Measurements from ENCODE around the gene ETS1. TPM values are rescaled to one million over a fixed set of nuclear protein-coding genes. Genes with fewer than 3 reads are reported as not detected.

Gene ETS1
- total and polyA plus RNA-seq, 11 donors: 18.4 to 101 (median 45.3) TPM

- intact Hi-C loops (cut with DNase I): no loop called here
- 84 to 87% (median 85%) methylated on average over 4 of the region's 4 CpGs for WGBS, 4 donors
These were observed 10.7 kb upstream of the ETS1 start for GRCh38 chr11:128598096-128598495.

GRCh38 chr11:128597209-128597608, 9.9 kb upstream of the ETS1 start:
- Histone ChIP-seq H3K36me3 (no peaks in the 10 kb centered on the region), H3K4me3 (no peak overlapping the region), H3K4me1 (peaks cover 0 to 4% (median 0%) of the 10 kb centered on the region in 12 donors), H3K9me3 (no peaks in the 10 kb centered on the region), H3K27ac (no peak overlapping the region), H3K27me3 (no peaks in the 10 kb centered on the region)
- 96 to 100% (median 97%) methylated on average over 2 of the region's 2 CpGs for WGBS, 4 donors
- DNase-seq (no peak), ATAC-seq (no peak)
- intact Hi-C loops (cut with DNase I): no loop called here
- TF ChIP-seq POLR2A (IDR thresholded peaks at IDR 0.05) (no peak), CTCF (IDR thresholded peaks at IDR 0.05) (no peak)

More at GRCh38 chr11:128598096-128598495, 10.7 kb upstream of the ETS1 start:
- Histone ChIP-seq H3K4me3 (no peak overlapping the region), H3K27me3 (no peaks in the 10 kb centered on the region), H3K4me1 (peaks cover 0 to 4% (median 0%) of the 10 kb centered on the region in 12 donors), H3K9me3 (no peaks in the 10 kb centered on the region), H3K36me3 (no peaks in the 10 kb centered on the region), H3K27ac (no peak overlapping the region)
- no peak for ATAC-seq
- no peak for DNase-seq
- TF ChIP-seq CTCF (IDR thresholded peaks at IDR 0.05) (no peak), POLR2A (IDR thresholded peaks at IDR 0.05) (no peak)

DNA sequence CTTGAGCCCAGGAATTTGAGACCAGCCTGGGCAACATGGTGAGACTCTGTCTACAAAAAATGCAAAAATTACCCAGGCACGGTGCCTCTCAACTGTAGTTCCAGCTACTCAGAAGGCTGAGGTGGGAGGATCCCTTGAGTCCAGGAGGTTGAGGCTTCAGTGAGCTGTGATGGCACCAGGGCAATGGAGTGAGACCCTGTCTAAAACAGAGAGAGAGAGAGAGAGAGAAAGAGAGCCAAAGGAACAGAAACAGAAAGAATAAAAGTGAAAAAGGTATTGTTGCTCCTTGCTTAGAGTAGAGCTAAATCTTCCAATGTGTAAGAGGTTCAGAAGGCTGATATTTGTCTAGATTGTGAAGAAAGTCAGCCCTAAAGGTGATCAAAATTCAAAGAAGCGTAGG, 8.9 kb upstream of the ETS1 start:
- 90 to 97% (median 90%) methylated on average over 2 of the region's 2 CpGs for WGBS, 4 donors
- intact Hi-C loops (cut with DNase I): no loop called here
- no peak for DNase-seq
- peaks cover 0 to 8% (median 0%) of the 10 kb centered on the region in 12 donors for H3K4me1 ChIP-seq
- H3K27ac ChIP-seq: no peak overlapping the region
- no peaks in the 10 kb centered on the region for H3K9me3 ChIP-seq
- no peaks in the 10 kb centered on the region for H3K27me3 ChIP-seq
- no peak overlapping the region for H3K4me3 ChIP-seq
- ATAC-seq: no peak
- H3K36me3 ChIP-seq: no peaks in the 10 kb centered on the region
- TF ChIP-seq CTCF (IDR thresholded peaks at IDR 0.05) (no peak), POLR2A (IDR thresholded peaks at IDR 0.05) (no peak)

GRCh38 chr11:128595775-128596174, 8.4 kb upstream of the ETS1 start:
- Histone ChIP-seq H3K36me3 (no peaks in the 10 kb centered on the region), H3K27me3 (no peaks in the 10 kb centered on the region), H3K27ac (peak overlapping the region in 1 of 12 donors; percentile 31), H3K4me1 (peaks cover 0 to 8% (median 0%) of the 10 kb centered on the region in 12 donors), H3K4me3 (no peak overlapping the region), H3K9me3 (no peaks in the 10 kb centered on the region)
- 75 to 84% (median 83%) methylated on average over 3 of the region's 3 CpGs for WGBS, 4 donors
- ATAC-seq (no peak), DNase-seq (no peak)
- intact Hi-C loops (cut with DNase I): no loop called here
- TF ChIP-seq POLR2A (IDR thresholded peaks at IDR 0.05) (no peak), CTCF (IDR thresholded peaks at IDR 0.05) (no peak)

Data from heart left ventricle (tissue), 16 donors.